Psoas muscle (tissue), 7 donors: ENCODE measurements around the gene DZANK1. TPM values are rescaled to one million over a fixed set of nuclear protein-coding genes. Genes with fewer than 3 reads are reported as not detected.

Source experiments
- polyA plus RNA-seq, 3 donors: library from polyadenylated mRNA; stranded (reverse); fragments of 200-250 nt; gene quantifications; one replicate each; pipeline ENCODE4 v1.2.3, GENCODE V29; 2013
- total RNA-seq, 4 donors: library from RNA; stranded (reverse); fragmentation: NEBNext Ultra II Directional in 2 of 4; extraction: Animal tissue kit (Norgen Biotek cat#: 25700) in 2 of 4; gene quantifications; one replicate each; pipeline versions ENCODE4 v1.2.1 to v1.2.4, GENCODE V29; 2021 to 2023
- donor health status: healthy with polysubstance abuse.
- donor health status: DM: no; HTN: no; CAD: no; lungs with moderate emphysema.
- donor health status: Bipolar disorder and iron deficiency.
- donor health status: healthy.
- donor health status: DM: no; HTN: no; CAD: no.
- donor health status: DM: no; HTN: no; CAD: no.
- donor health status: DM: yes; HTN: yes; CAD: no.

The DZANK1 gene
- total and polyA plus RNA-seq, 7 donors, result 0.25 to 0.96 (median 0.47) TPM

Other genes starting within 250 kb of the DZANK1 start
- gene ZNF133, start 178.5 kb downstream of the DZANK1 start, total RNA-seq, result 1 to 10 TPM; 5.2 to 9.7 (median 7.3) TPM
- 10 to 100 TPM in 1 of 3 donors, 1 to 10 TPM in 2; 7.6 to 10.1 (median 9.8) TPM for gene ZNF133, start 178.5 kb downstream of the DZANK1 start, polyA plus RNA-seq
- gene POLR3F, start 360 bp upstream of the DZANK1 start, total RNA-seq, result 1 to 10 TPM; 3.2 to 8.4 (median 6.6) TPM
- gene POLR3F, start 360 bp upstream of the DZANK1 start, polyA plus RNA-seq, result 10 to 100 TPM in 1 of 3 donors, 1 to 10 TPM in 2; 5.1 to 17.7 (median 6.9) TPM
- gene RBBP9, start 30.2 kb upstream of the DZANK1 start, total RNA-seq, result 1 to 10 TPM; 3.8 to 5.0 (median 4.8) TPM
- gene RBBP9, start 30.2 kb upstream of the DZANK1 start, polyA plus RNA-seq, result 1 to 10 TPM; 2.2 to 8.7 (median 5.6) TPM
- 1 to 10 TPM; 6.1 to 9.5 (median 7.8) TPM for gene SEC23B, start 40.9 kb upstream of the DZANK1 start, total RNA-seq
- 10 to 100 TPM in 1 of 3 donors, 1 to 10 TPM in 2; 3.1 to 14.0 (median 7.9) TPM for gene SEC23B, start 40.9 kb upstream of the DZANK1 start, polyA plus RNA-seq
- 100 to 1,000 TPM; 107 to 163 (median 133) TPM for gene SMIM26, start 100.4 kb upstream of the DZANK1 start, total RNA-seq
- gene SMIM26, start 100.4 kb upstream of the DZANK1 start, polyA plus RNA-seq, result 100 to 1,000 TPM; 216 to 273 (median 253) TPM
- gene DTD1, start 121.0 kb upstream of the DZANK1 start, total RNA-seq, result 10 to 100 TPM; 16.9 to 19.5 (median 18.5) TPM
- 10 to 100 TPM; 12.4 to 20.7 (median 18.2) TPM for gene DTD1, start 121.0 kb upstream of the DZANK1 start, polyA plus RNA-seq